Breast epithelium (tissue), 3 donors: ENCODE results near the gene HIPK2.

Experiments used
- CTCF ChIP-seq, 3 donors: fragments of 450-650 bp; IDR thresholded peaks; one replicate each; pipeline ENCODE4 v1.5.1; 2016 to 2017; ENCODE audit warnings: antibody characterized with exemption in 3 of 3, mild to moderate bottlenecking in 3 of 3, moderate library complexity in 3 of 3
- POLR2A ChIP-seq: fragments of 450-650 bp; IDR thresholded peaks from one replicate; pipeline ENCODE4 v1.6.1; 2016; ENCODE audit warnings: antibody characterized with exemption, mild to moderate bottlenecking, moderate library complexity
- POLR2AphosphoS5 ChIP-seq, 3 donors: sonication (generic); formaldehyde crosslinking; IDR thresholded peaks; one replicate each; pipeline ENCODE4 v1.6.1; 2017; ENCODE audit warnings: antibody characterized with exemption in 3 of 3

DNA sequence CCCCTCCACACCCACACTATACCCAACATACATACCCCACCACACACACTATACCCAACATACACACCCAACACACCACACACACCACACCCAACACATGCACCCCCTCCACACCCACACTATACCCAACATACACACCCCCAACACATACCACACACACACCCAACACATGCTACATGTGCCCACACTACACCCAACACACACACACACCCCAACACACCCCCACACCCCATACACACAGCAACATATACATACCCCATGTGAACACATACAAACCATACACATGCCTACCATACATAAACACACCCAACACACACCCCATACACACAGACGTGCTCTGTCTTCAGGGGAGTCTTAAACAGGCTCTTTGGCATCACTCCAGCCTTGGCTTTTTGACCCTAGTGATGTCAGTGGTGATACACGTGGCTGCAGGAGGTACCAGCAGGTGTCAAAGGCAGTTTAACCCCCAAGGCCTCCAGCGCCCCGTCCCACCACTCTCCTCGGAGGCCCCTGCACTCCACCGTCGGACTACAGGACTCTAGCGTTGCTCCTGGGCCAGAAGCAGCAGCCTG is 73.4 kb downstream of the HIPK2 start:
- TF ChIP-seq CTCF (IDR thresholded peaks at IDR 0.05) (no peak), POLR2AphosphoS5 (IDR thresholded peaks at IDR 0.05) (no peak), POLR2A (no peak)
